ENCODE data around the gene WDPCP. TPM values are rescaled to one million over a fixed set of nuclear protein-coding genes. Genes with fewer than 3 reads are reported as not detected.
"Not testable (repeated sequence)": the region's sequence is repeated elsewhere in the genome, so short reads cannot be mapped to it uniquely, and the experiment has no call there.

WDPCP gene
- total RNA-seq, 1 donor from 2014 or later = 48.0 TPM

GRCh38 chr2:63539416-63540162, 48.7 kb downstream of the WDPCP start:
- no peak for DNase-seq

GRCh38 chr2:63538390-63538789, 49.9 kb downstream of the WDPCP start:
- no peak for DNase-seq

GRCh38 chr2:63537306-63537705, 51.0 kb downstream of the WDPCP start:
- no peak for DNase-seq

GRCh38 chr2:63530704-63531279, 57.5 kb downstream of the WDPCP start:
- no peak for DNase-seq

- DNase-seq = no peak
These were observed 62.4 kb downstream of the WDPCP start for GRCh38 chr2:63525905-63526304.

GRCh38 chr2:63522950-63523349, 65.3 kb downstream of the WDPCP start:
- DNase-seq = no peak

GRCh38 chr2:63520793-63521192, 67.5 kb downstream of the WDPCP start:
- DNase-seq = no peak

GRCh38 chr2:63514781-63515180, 73.5 kb downstream of the WDPCP start:
- DNase-seq = no peak

- no peak for DNase-seq
These were observed 74.0 kb downstream of the WDPCP start for GRCh38 chr2:63514237-63514716.

- no peak for DNase-seq
These were observed 82.0 kb downstream of the WDPCP start for GRCh38 chr2:63506320-63506719.

- no peak for DNase-seq
These were observed 84.5 kb downstream of the WDPCP start for GRCh38 chr2:63503818-63504217.

GRCh38 chr2:63500398-63500797, 87.9 kb downstream of the WDPCP start:
- no peak for DNase-seq

- no peak for DNase-seq
These were observed 90.7 kb downstream of the WDPCP start for GRCh38 chr2:63497576-63497975.

GRCh38 chr2:63494968-63495367, 93.3 kb downstream of the WDPCP start:
- DNase-seq = no peak

- no peak for DNase-seq
These were observed 94.2 kb downstream of the WDPCP start for GRCh38 chr2:63494100-63494499.

- no peak for DNase-seq
These were observed 100.1 kb downstream of the WDPCP start for GRCh38 chr2:63488118-63488713.

- DNase-seq = no peak
These were observed 101.4 kb downstream of the WDPCP start for GRCh38 chr2:63486861-63487290.

- DNase-seq = no peak
These were observed 103.4 kb downstream of the WDPCP start for GRCh38 chr2:63484901-63485300.

- no peak for DNase-seq
These were observed 103.8 kb downstream of the WDPCP start for GRCh38 chr2:63484481-63484880.

- DNase-seq = no peak
These were observed 110.6 kb downstream of the WDPCP start for GRCh38 chr2:63477686-63478085.

GRCh38 chr2:63469313-63469712, 119.0 kb downstream of the WDPCP start:
- DNase-seq = not testable (repeated sequence)

GRCh38 chr2:63465633-63466032, 122.6 kb downstream of the WDPCP start:
- DNase-seq = no peak

GRCh38 chr2:63463142-63463541, 125.1 kb downstream of the WDPCP start:
- no peak for DNase-seq

- no peak for DNase-seq
These were observed 141.6 kb downstream of the WDPCP start for GRCh38 chr2:63446658-63447057.
